GM21515 (cell line): ENCODE measurements around the gene ATP6V0E2.
"Not testable (repeated sequence)": the region's sequence is repeated elsewhere in the genome, so short reads cannot be mapped to it uniquely, and the experiment has no call there.

Experiments
- ATAC-seq: cut with Tn5 transposase; IDR thresholded peaks from one replicate; pipeline ENCODE4 v1.9.1; 2021; ENCODE audit not compliant: unreplicated experiment

The ATP6V0E2 gene

DNA sequence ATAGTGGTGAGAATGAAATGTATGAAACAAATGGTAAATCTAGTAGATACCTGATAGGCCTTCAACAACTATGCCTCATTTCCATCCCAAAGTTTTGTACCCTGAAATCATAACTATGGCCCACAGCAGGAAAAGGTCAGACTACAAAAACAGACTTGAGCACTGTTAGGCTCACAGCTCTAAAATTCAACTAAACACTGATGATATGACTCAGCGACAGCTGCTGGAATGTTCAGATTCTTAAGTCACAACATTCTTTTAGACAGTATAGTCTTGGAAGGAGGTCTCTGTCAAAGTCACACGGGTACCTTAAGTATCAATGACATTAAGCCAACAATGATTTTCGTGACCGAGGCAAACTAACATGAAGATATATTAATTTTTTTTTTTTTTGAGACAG, 38.4 kb downstream of the ATP6V0E2 start:
- not testable (repeated sequence) for ATAC-seq

DNA sequence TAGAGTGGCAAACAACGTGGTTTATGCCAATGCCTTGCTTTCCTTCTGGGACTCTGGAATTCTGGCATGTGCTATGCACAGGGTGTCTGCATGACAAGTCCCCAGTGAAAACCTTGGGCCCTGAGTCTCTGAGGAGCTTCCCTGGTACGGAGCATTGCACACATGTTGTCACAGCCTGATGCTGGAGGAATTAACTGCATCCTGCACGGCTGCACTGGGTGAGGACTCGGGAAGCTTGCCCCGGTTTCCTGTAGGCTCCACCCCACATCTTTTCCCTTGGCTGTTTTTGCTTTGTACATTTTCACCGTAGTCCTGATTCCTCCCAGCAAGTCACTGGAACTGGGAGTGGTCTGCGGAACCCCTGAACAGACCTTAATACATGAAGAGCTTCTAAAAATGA, 52.6 kb downstream of the ATP6V0E2 start:
- ATAC-seq, result not testable (repeated sequence)
